Gastrocnemius medialis (tissue), 4 donors: ENCODE data around the gene ZKSCAN5. TPM values are rescaled to one million over a fixed set of nuclear protein-coding genes. Genes with fewer than 3 reads are reported as not detected.

Source experiments
- ATAC-seq, 2 donors: fragments of 150-250 bp; one replicate each; pipeline ENCODE4 v1.9.1; 2016
- DNase-seq, 2 donors: peaks; one replicate each; pipeline ENCODE4 v3.0.0-alpha.2; 2019
- H3K27ac ChIP-seq, 4 donors: fragments of 200-600 bp; sonication (generic); 1 replicate in 1 of 4; 2 replicates in 3 of 4; pipeline ENCODE4 v1.5.1; 2016 to 2018; ENCODE audit warnings: mild to moderate bottlenecking in 2 of 4, moderate library complexity in 1 of 4
- H3K27me3 ChIP-seq, 3 donors: fragments of 200-600 bp; sonication (generic) in 2 of 3; 1 replicate in 1 of 3; 2 replicates in 2 of 3; pipeline versions ENCODE4 v1.5.1 to v1.6.0; 2016 to 2019; ENCODE audit warnings: mild to moderate bottlenecking in 1 of 3, moderate library complexity in 1 of 3
- H3K36me3 ChIP-seq, 2 donors: fragments of 200-600 bp; sonication (generic) in 1 of 2; one replicate each; pipeline ENCODE4 v1.5.1; 2017 to 2018
- H3K4me1 ChIP-seq, 2 donors: fragments of 200-600 bp; sonication (generic) in 1 of 2; one replicate each; pipeline ENCODE4 v1.5.1; 2016 to 2017; ENCODE audit warnings: mild to moderate bottlenecking in 2 of 2
- H3K4me3 ChIP-seq, 4 donors: fragments of 200-600 bp; sonication (generic) in 3 of 4; 1 replicate in 1 of 4; 2 replicates in 3 of 4; pipeline ENCODE4 v1.5.1; 2016 to 2019; ENCODE audit warnings: mild to moderate bottlenecking in 2 of 4
- H3K9me3 ChIP-seq, 3 donors: fragments of 200-600 bp; sonication (generic) in 2 of 3; 1 replicate in 1 of 3; 2 replicates in 2 of 3; pipeline ENCODE4 v1.5.1; 2016 to 2019
- CTCF ChIP-seq, 5 experiments: fragments of 450-650 bp in 3 of 5; fragments of 200-600 bp in 2 of 5; sonication (generic) in 2 of 5; IDR thresholded peaks in 4 of 5; conservative IDR thresholded peaks in 1 of 5; 1 replicate in 4 of 5; 2 replicates in 1 of 5; pipeline ENCODE4 v1.5.1; 2016 to 2019; ENCODE audit warnings: antibody characterized with exemption in 5 of 5, mild to moderate bottlenecking in 3 of 5, moderate library complexity in 3 of 5
- POLR2A ChIP-seq, 2 donors: fragments of 450-650 bp; IDR thresholded peaks; one replicate each; pipeline ENCODE4 v1.6.1; 2017; ENCODE audit warnings: antibody characterized with exemption in 2 of 2, mild to moderate bottlenecking in 2 of 2, moderate library complexity in 2 of 2
- in situ Hi-C, 4 donors: fragments of 200-750 bp; cut with MboI; loops; one replicate each; pipeline versions ENCODE4 v1.15.0 to v1.8.0; 2017; ENCODE audit warnings: low sequenced_read_pairs in 4 of 4
- intact Hi-C: fragments of 100-400 bp; cut with DNase I; formaldehyde crosslinking; loops from one replicate; pipeline ENCODE4 v1.15.1; 2023; ENCODE audit warnings: low total_unique reads
- total RNA-seq, 4 donors: library from RNA; depleted of rRNA; stranded (reverse); fragments of >200 nt; gene quantifications; one replicate each; pipeline versions ENCODE4 v1.1.0 to v1.2.3, GENCODE V29; 2016

Gene ZKSCAN5
- total RNA-seq, 4 donors from 2014 or later: 7.3 to 12.3 (median 10.5) TPM

- Histone ChIP-seq H3K9me3 (peaks cover 0 to 17% (median 0%) of the 10 kb centered on the region in 3 donors), H3K27ac (no peak overlapping the region), H3K4me1 (no peaks in the 10 kb centered on the region), H3K27me3 (no peaks in the 10 kb centered on the region), H3K36me3 (peaks cover 3 to 64% of the 10 kb centered on the region in 2 donors), H3K4me3 (no peak overlapping the region)
- ATAC-seq: no peak
- in situ Hi-C loops: no loop called here
- intact Hi-C loops: no loop called here
- DNase-seq: no peak
- TF ChIP-seq CTCF (IDR thresholded peaks at IDR 0.05 in 4 of 5, conservative IDR thresholded peaks at IDR 0.05 in 1 of 5): no peak
- no peak for TF ChIP-seq POLR2A (IDR thresholded peaks at IDR 0.05)
Observed at GRCh38 chr7:99525713-99526440, 21.4 kb downstream of the ZKSCAN5 start.

- no peaks in the 10 kb centered on the region for H3K4me1 ChIP-seq
- intact Hi-C loops: no loop called here
- TF ChIP-seq POLR2A (IDR thresholded peaks at IDR 0.05) (no peak), CTCF (IDR thresholded peaks at IDR 0.05 in 4 of 5, conservative IDR thresholded peaks at IDR 0.05 in 1 of 5) (no peak)
Observed at GRCh38 chr7:99531354-99531765, 26.9 kb downstream of the ZKSCAN5 start.

GRCh38 chr7:99535667-99536066, 31.2 kb downstream of the ZKSCAN5 start:
- ATAC-seq (no peak), DNase-seq (no peak)
- H3K4me1 ChIP-seq: no peaks in the 10 kb centered on the region
- H3K36me3 ChIP-seq: peaks cover 9 to 33% of the 10 kb centered on the region in 2 donors
- H3K9me3 ChIP-seq: peaks cover 3 to 45% (median 23%) of the 10 kb centered on the region in 3 donors
- TF ChIP-seq POLR2A (IDR thresholded peaks at IDR 0.05) (no peak), CTCF (IDR thresholded peaks at IDR 0.05 in 4 of 5, conservative IDR thresholded peaks at IDR 0.05 in 1 of 5) (no peak)
- no peak overlapping the region for H3K27ac ChIP-seq
- no peaks in the 10 kb centered on the region for H3K27me3 ChIP-seq
- in situ Hi-C loops: no loop called here
- intact Hi-C loops: no loop called here
- H3K4me3 ChIP-seq: no peak overlapping the region

More at GRCh38 chr7:99531354-99531765, 26.9 kb downstream of the ZKSCAN5 start:
- no peak for DNase-seq
- in situ Hi-C loops: no loop called here
- Histone ChIP-seq H3K36me3 (peaks cover 9 to 71% of the 10 kb centered on the region in 2 donors), H3K9me3 (peaks cover 0 to 39% (median 19%) of the 10 kb centered on the region in 3 donors), H3K27me3 (no peaks in the 10 kb centered on the region), H3K4me3 (peak overlapping the region in 1 of 4 donors; percentile 31), H3K27ac (no peak overlapping the region)
- ATAC-seq: no peak

- ATAC-seq (no peak), DNase-seq (no peak)
- in situ Hi-C loops: no loop called here
- Histone ChIP-seq H3K36me3 (peaks cover 0 to 4% of the 10 kb centered on the region in 2 donors), H3K9me3 (peaks cover 4 to 26% (median 6%) of the 10 kb centered on the region in 3 donors), H3K27ac (no peak overlapping the region), H3K4me3 (no peak overlapping the region), H3K4me1 (no peaks in the 10 kb centered on the region), H3K27me3 (no peaks in the 10 kb centered on the region)
- TF ChIP-seq POLR2A (IDR thresholded peaks at IDR 0.05): no peak
- no peak for TF ChIP-seq CTCF (IDR thresholded peaks at IDR 0.05 in 4 of 5, conservative IDR thresholded peaks at IDR 0.05 in 1 of 5)
- intact Hi-C loops: no loop called here
Observed at GRCh38 chr7:99539213-99539811, 34.9 kb downstream of the ZKSCAN5 start.
